ENCODE measurements around the gene MYL6. TPM values are rescaled to one million over a fixed set of nuclear protein-coding genes. Genes with fewer than 3 reads are reported as not detected.
A peak's percentile ranks its signal among the peaks of the same experiment; 100 is the strongest.
"Not testable (repeated sequence)": the region's sequence is repeated elsewhere in the genome, so short reads cannot be mapped to it uniquely, and the experiment has no call there.

Gene MYL6
- total and polyA plus RNA-seq, 4 donors = 887 to 2,396 (median 1,446) TPM

GRCh38 chr12:56155256-56155845 is 2.8 kb upstream of the MYL6 start:
- Histone ChIP-seq H3K27me3 (ENCODE audit: control insufficient read depth, insufficient read depth, low read length) (no peaks in the 10 kb centered on the region), H3K4me1 (ENCODE audit: control insufficient read depth, insufficient read depth, low read length) (peaks cover 59% of the 10 kb centered on the region), H3K27ac (ENCODE audit: low read depth, low read length) (no peak overlapping the region), H3K9me3 (ENCODE audit: control insufficient read depth, insufficient read depth, low read length) (no peaks in the 10 kb centered on the region), H3K36me3 (ENCODE audit: control insufficient read depth, insufficient read depth, low read length) (peaks cover 29% of the 10 kb centered on the region), H3K4me3 (ENCODE audit: low read depth, low read length) (no peak overlapping the region)
- 89% methylated on average over 8 of the region's 11 CpGs for WGBS (ENCODE audit: insufficient coverage)
- no peak for DNase-seq (ENCODE audit: low read depth in 4 of 6, low spot score in 6 of 6)

GRCh38 chr12:56156464-56157200 is 1.5 kb upstream of the MYL6 start:
- 92% methylated on average over 10 of the region's 21 CpGs for WGBS (ENCODE audit: insufficient coverage)
- not testable (repeated sequence) for H3K9me3 ChIP-seq (ENCODE audit: control insufficient read depth, insufficient read depth, low read length); DNase-seq (ENCODE audit: low read depth in 4 of 6, low spot score in 6 of 6); H3K27me3 ChIP-seq (ENCODE audit: control insufficient read depth, insufficient read depth, low read length)
- H3K4me3 ChIP-seq (ENCODE audit: low read depth, low read length) = peak overlapping the region; percentile 100
- H3K36me3 ChIP-seq (ENCODE audit: control insufficient read depth, insufficient read depth, low read length) = peaks cover 41% of the 10 kb centered on the region
- peak overlapping the region; percentile 99 for H3K27ac ChIP-seq (ENCODE audit: low read depth, low read length)
- H3K4me1 ChIP-seq (ENCODE audit: control insufficient read depth, insufficient read depth, low read length) = peaks cover 65% of the 10 kb centered on the region

GRCh38 chr12:56157201-56158028 is 744 bp upstream of the MYL6 start:
- H3K9me3 ChIP-seq (ENCODE audit: control insufficient read depth, insufficient read depth, low read length) = no peaks in the 10 kb centered on the region
- H3K4me1 ChIP-seq (ENCODE audit: control insufficient read depth, insufficient read depth, low read length) = peaks cover 61% of the 10 kb centered on the region

GRCh38 chr12:56158926-56159461 is 835 bp downstream of the MYL6 start:
- DNase-seq (ENCODE audit: low read depth in 4 of 6, low spot score in 6 of 6) = peak in 3 of 6 donors; percentile 7 to 71 (median 65)
- Histone ChIP-seq H3K4me3 (ENCODE audit: low read depth, low read length) (peak overlapping the region; percentile 100), H3K36me3 (ENCODE audit: control insufficient read depth, insufficient read depth, low read length) (peaks cover 64% of the 10 kb centered on the region), H3K9me3 (ENCODE audit: control insufficient read depth, insufficient read depth, low read length) (no peaks in the 10 kb centered on the region), H3K27ac (ENCODE audit: low read depth, low read length) (peak overlapping the region; percentile 99), H3K4me1 (ENCODE audit: control insufficient read depth, insufficient read depth, low read length) (peaks cover 47% of the 10 kb centered on the region), H3K27me3 (ENCODE audit: control insufficient read depth, insufficient read depth, low read length) (no peaks in the 10 kb centered on the region)
- WGBS (ENCODE audit: insufficient coverage) = 0% methylated on average over 5 of the region's 6 CpGs

More at GRCh38 chr12:56157201-56158028, 744 bp upstream of the MYL6 start:
- WGBS (ENCODE audit: insufficient coverage) = 1% methylated on average over 39 of the region's 45 CpGs
- Histone ChIP-seq H3K36me3 (ENCODE audit: control insufficient read depth, insufficient read depth, low read length) (peaks cover 49% of the 10 kb centered on the region), H3K4me3 (ENCODE audit: low read depth, low read length) (peak overlapping the region; percentile 100), H3K27ac (ENCODE audit: low read depth, low read length) (peak overlapping the region; percentile 99), H3K27me3 (ENCODE audit: control insufficient read depth, insufficient read depth, low read length) (no peaks in the 10 kb centered on the region)
- peak; percentile 39 to 90 (median 67) for DNase-seq (ENCODE audit: low read depth in 4 of 6, low spot score in 6 of 6)

- Histone ChIP-seq H3K4me3 (ENCODE audit: low read depth, low read length) (peak overlapping the region; percentile 100), H3K27me3 (ENCODE audit: control insufficient read depth, insufficient read depth, low read length) (no peaks in the 10 kb centered on the region), H3K9me3 (ENCODE audit: control insufficient read depth, insufficient read depth, low read length) (no peaks in the 10 kb centered on the region), H3K27ac (ENCODE audit: low read depth, low read length) (peak overlapping the region; percentile 99), H3K4me1 (ENCODE audit: control insufficient read depth, insufficient read depth, low read length) (peaks cover 41% of the 10 kb centered on the region), H3K36me3 (ENCODE audit: control insufficient read depth, insufficient read depth, low read length) (peaks cover 68% of the 10 kb centered on the region)
- 61% methylated on average over 6 of the region's 8 CpGs for WGBS (ENCODE audit: insufficient coverage)
- no peak for DNase-seq (ENCODE audit: low read depth in 4 of 6, low spot score in 6 of 6)
Observed at GRCh38 chr12:56159482-56160192, 1.5 kb downstream of the MYL6 start.

GRCh38 chr12:56160193-56160763 is 2.1 kb downstream of the MYL6 start:
- no peaks in the 10 kb centered on the region for H3K27me3 ChIP-seq (ENCODE audit: control insufficient read depth, insufficient read depth, low read length)
- no peaks in the 10 kb centered on the region for H3K9me3 ChIP-seq (ENCODE audit: control insufficient read depth, insufficient read depth, low read length)
- no peak for DNase-seq (ENCODE audit: low read depth in 4 of 6, low spot score in 6 of 6)
- peak overlapping the region; percentile 99 for H3K27ac ChIP-seq (ENCODE audit: low read depth, low read length)
- peaks cover 41% of the 10 kb centered on the region for H3K4me1 ChIP-seq (ENCODE audit: control insufficient read depth, insufficient read depth, low read length)
- WGBS (ENCODE audit: insufficient coverage) = 56% methylated on average over 7 of the region's 7 CpGs
- peak overlapping the region; percentile 100 for H3K4me3 ChIP-seq (ENCODE audit: low read depth, low read length)
- H3K36me3 ChIP-seq (ENCODE audit: control insufficient read depth, insufficient read depth, low read length) = peaks cover 68% of the 10 kb centered on the region

- DNase-seq (ENCODE audit: low read depth in 4 of 6, low spot score in 6 of 6) = no peak
- no peaks in the 10 kb centered on the region for H3K27me3 ChIP-seq (ENCODE audit: control insufficient read depth, insufficient read depth, low read length)
- H3K4me3 ChIP-seq (ENCODE audit: low read depth, low read length) = peak overlapping the region; percentile 100
- peaks cover 41% of the 10 kb centered on the region for H3K4me1 ChIP-seq (ENCODE audit: control insufficient read depth, insufficient read depth, low read length)
- H3K36me3 ChIP-seq (ENCODE audit: control insufficient read depth, insufficient read depth, low read length) = peaks cover 68% of the 10 kb centered on the region
- 73% methylated on average over 4 of the region's 11 CpGs for whole genome bisulfite sequencing (ENCODE audit: insufficient coverage)
- no peaks in the 10 kb centered on the region for H3K9me3 ChIP-seq (ENCODE audit: control insufficient read depth, insufficient read depth, low read length)
- H3K27ac ChIP-seq (ENCODE audit: low read depth, low read length) = peak overlapping the region; percentile 99
Observed at GRCh38 chr12:56160894-56161689, 2.9 kb downstream of the MYL6 start.

GRCh38 chr12:56161690-56162351 is 3.7 kb downstream of the MYL6 start:
- H3K4me3 ChIP-seq (ENCODE audit: low read depth, low read length) = no peak overlapping the region
- no peak for DNase-seq (ENCODE audit: low read depth in 4 of 6, low spot score in 6 of 6)
- no peak overlapping the region for H3K27ac ChIP-seq (ENCODE audit: low read depth, low read length)
- H3K36me3 ChIP-seq (ENCODE audit: control insufficient read depth, insufficient read depth, low read length) = peaks cover 73% of the 10 kb centered on the region
- no peaks in the 10 kb centered on the region for H3K9me3 ChIP-seq (ENCODE audit: control insufficient read depth, insufficient read depth, low read length)
- no peaks in the 10 kb centered on the region for H3K27me3 ChIP-seq (ENCODE audit: control insufficient read depth, insufficient read depth, low read length)
- 80% methylated on average over 5 of the region's 10 CpGs for WGBS (ENCODE audit: insufficient coverage)
- H3K4me1 ChIP-seq (ENCODE audit: control insufficient read depth, insufficient read depth, low read length) = peaks cover 37% of the 10 kb centered on the region

Data from spinal cord (tissue), 10 donors.